H9 (cell line): Measurements from ENCODE around the gene AGA. TPM values are rescaled to one million over a fixed set of nuclear protein-coding genes. Genes with fewer than 3 reads are reported as not detected.

Source experiments
- DNase-seq: peaks from one replicate; pipeline ENCODE4 v3.0.0-alpha.2; 2017
- H2AFZ ChIP-seq: one replicate; pipeline ENCODE4 v1.6.1; 2013; ENCODE audit warnings: mild to moderate bottlenecking, low read length, control low read depth, moderate library complexity
- H2AK5ac ChIP-seq: 2 replicates; pipeline ENCODE4 v1.6.1; 2013; ENCODE audit warnings: low read length, control low read depth, mixed read lengths; ENCODE audit not compliant: insufficient read length
- H2BK120ac ChIP-seq: one replicate; pipeline ENCODE4 v1.6.1; 2013; ENCODE audit warnings: low read depth, mild to moderate bottlenecking, low read length, control low read depth, inconsistent platforms; ENCODE audit not compliant: poor library complexity, severe bottlenecking
- H2BK12ac ChIP-seq: 2 replicates; pipeline ENCODE4 v1.6.1; 2013; ENCODE audit warnings: low read length, control low read depth, mixed read lengths, low read depth; ENCODE audit not compliant: insufficient read length
- H2BK15ac ChIP-seq: 2 replicates; pipeline ENCODE4 v1.6.1; 2013; ENCODE audit warnings: low read depth, low read length, control low read depth
- H2BK20ac ChIP-seq: one replicate; pipeline ENCODE4 v1.6.1; 2013; ENCODE audit warnings: low read depth, mild to moderate bottlenecking, low read length, control low read depth, inconsistent platforms; ENCODE audit not compliant: poor library complexity, severe bottlenecking
- H2BK5ac ChIP-seq: 2 replicates; pipeline ENCODE4 v1.6.1; 2013; ENCODE audit warnings: low read length, control low read depth, mixed read lengths; ENCODE audit not compliant: insufficient read length
- H3K14ac ChIP-seq: 2 replicates; pipeline ENCODE4 v1.6.1; 2013; ENCODE audit warnings: low read length, control low read depth; ENCODE audit not compliant: insufficient read depth
- H3K18ac ChIP-seq: 2 replicates; pipeline ENCODE4 v1.6.1; 2013; ENCODE audit warnings: low read depth, mild to moderate bottlenecking, mixed read lengths, low read length, control low read depth; ENCODE audit not compliant: insufficient read length
- H3K23ac ChIP-seq: 2 replicates; pipeline ENCODE4 v1.6.1; 2013; ENCODE audit warnings: low read length, control low read depth, mixed read lengths, low read depth; ENCODE audit not compliant: insufficient read length
- H3K23me2 ChIP-seq: 2 replicates; pipeline ENCODE4 v1.6.1; 2013; ENCODE audit warnings: low read depth, mild to moderate bottlenecking, mixed read lengths, low read length, control low read depth; ENCODE audit not compliant: insufficient read length, poor library complexity, severe bottlenecking
- H3K27ac ChIP-seq: 2 replicates; pipeline ENCODE4 v1.5.1; 2013; ENCODE audit warnings: low read length, control low read depth, mixed read lengths, low read depth; ENCODE audit not compliant: insufficient read length
- H3K27me3 ChIP-seq: 2 replicates; pipeline ENCODE4 v1.6.1; 2013; ENCODE audit warnings: low read length, control low read depth, inconsistent platforms; ENCODE audit not compliant: insufficient read depth
- H3K4ac ChIP-seq: 2 replicates; pipeline ENCODE4 v1.6.1; 2013; ENCODE audit warnings: low read depth, mild to moderate bottlenecking, control low read depth, inconsistent platforms, low read length, moderate library complexity
- H3K4me1 ChIP-seq: 2 replicates; pipeline ENCODE4 v1.6.1; 2013; ENCODE audit warnings: low read length, control low read depth, inconsistent platforms; ENCODE audit not compliant: insufficient read depth
- H3K4me2 ChIP-seq: 2 replicates; pipeline ENCODE4 v1.6.1; 2013; ENCODE audit warnings: low read length, control low read depth, mixed read lengths; ENCODE audit not compliant: insufficient read length, insufficient read depth
- H3K56ac ChIP-seq: 2 replicates; pipeline ENCODE4 v1.6.1; 2013; ENCODE audit warnings: low read depth, mild to moderate bottlenecking, mixed read lengths, low read length, control low read depth; ENCODE audit not compliant: insufficient read length
- H3K79me1 ChIP-seq: 2 replicates; pipeline ENCODE4 v1.6.1; 2013; ENCODE audit warnings: low read depth, mild to moderate bottlenecking, moderate library complexity, low read length, control low read depth, inconsistent platforms; ENCODE audit not compliant: insufficient read depth, poor library complexity, severe bottlenecking
- H3K79me2 ChIP-seq: 2 replicates; pipeline ENCODE4 v1.6.1; 2013; ENCODE audit warnings: low read length, control low read depth, inconsistent platforms; ENCODE audit not compliant: insufficient read depth
- H3K9ac ChIP-seq: 2 replicates; pipeline ENCODE4 v1.6.1; 2013; ENCODE audit warnings: low read length, control low read depth, mixed read lengths; ENCODE audit not compliant: insufficient read length; ENCODE audit errors: extremely low read depth
- H3K9me3 ChIP-seq: one replicate; pipeline ENCODE4 v1.6.1; 2013; ENCODE audit warnings: low read depth, low read length, inconsistent platforms; ENCODE audit not compliant: control insufficient read depth
- H3T11ph ChIP-seq: one replicate; pipeline ENCODE4 v1.6.1; 2013; ENCODE audit warnings: mild to moderate bottlenecking, low read length, control low read depth, inconsistent platforms
- H4K20me1 ChIP-seq: one replicate; pipeline ENCODE4 v1.6.1; 2013; ENCODE audit not compliant: control insufficient read depth, insufficient read length, insufficient read depth
- H4K5ac ChIP-seq: 2 replicates; pipeline ENCODE4 v1.6.1; 2013; ENCODE audit warnings: low read depth, mild to moderate bottlenecking, mixed read lengths, low read length, control low read depth; ENCODE audit not compliant: insufficient read length
- H4K8ac ChIP-seq: replicated peaks from 2 replicates; pipeline ENCODE4 v1.6.1; 2013; ENCODE audit warnings: low read length, control low read depth, mixed read lengths, low read depth; ENCODE audit not compliant: insufficient read length
- H4K91ac ChIP-seq: 2 replicates; pipeline ENCODE4 v1.6.1; 2013; ENCODE audit warnings: low read depth, mild to moderate bottlenecking, moderate library complexity, mixed read lengths, low read length, control low read depth; ENCODE audit not compliant: insufficient read length
- H3K27ac Mint-ChIP-seq, 3 experiments: 2 replicates in 2 of 3; 3 replicates in 1 of 3; pipeline ENCODE4 v1.8.0; 2020 to 2021; ENCODE audit warnings: mixed read lengths in 3 of 3, mild to moderate bottlenecking in 1 of 3, moderate library complexity in 1 of 3
- H3K27me3 Mint-ChIP-seq: 2 replicates; pipeline ENCODE4 v1.8.0; 2021; ENCODE audit warnings: low read depth, mild to moderate bottlenecking, moderate library complexity, mixed read lengths
- H3K36me3 Mint-ChIP-seq, 3 experiments: 2 replicates in 2 of 3; 3 replicates in 1 of 3; pipeline ENCODE4 v1.8.0; 2020 to 2021; ENCODE audit warnings: low read depth in 3 of 3, mixed read lengths in 3 of 3; ENCODE audit not compliant: insufficient read depth in 1 of 3
- H3K4me1 Mint-ChIP-seq, 2 experiments: 2 replicates each; pipeline ENCODE4 v1.8.0; 2020; ENCODE audit warnings: mixed read lengths in 2 of 2
- H3K4me3 Mint-ChIP-seq, 2 experiments: 2 replicates in 1 of 2; 3 replicates in 1 of 2; pipeline ENCODE4 v1.8.0; 2020 to 2021; ENCODE audit warnings: mild to moderate bottlenecking in 2 of 2, mixed read lengths in 2 of 2, moderate library complexity in 1 of 2
- H3K9me3 Mint-ChIP-seq, 2 experiments: 2 replicates in 1 of 2; 3 replicates in 1 of 2; pipeline ENCODE4 v1.8.0; 2020; ENCODE audit warnings: mild to moderate bottlenecking in 2 of 2, mixed read lengths in 2 of 2, moderate library complexity in 1 of 2
- WGBS: extraction: QIAGEN DNeasy Blood & Tissue Kit; methylation state at CpG from one replicate; pipeline ENCODE4 v1.1.7; 2013; ENCODE audit warnings: missing lambda C conversion rate, low lambda C conversion rate, mixed read lengths; ENCODE audit not compliant: insufficient read length; ENCODE audit errors: extremely low coverage; 5-methylcytosine and 5-hydroxymethylcytosine counted together
- total RNA-seq: library from RNA; stranded (reverse); gene quantifications from 2 replicates; pipeline ENCODE4 v1.2.1, GENCODE V29; 2021
- TF ChIP-seq, protein P1 (sequence below): fragments of 200-600 bp; sonication (generic); conservative IDR thresholded peaks from 3 replicates; pipeline ENCODE4 v1.8.0; 2021; ENCODE audit warnings: antibody characterized with exemption, mild to moderate bottlenecking

AGA gene
- total RNA-seq, 1 experiment from 2014 or later = 10.0 TPM

DNA sequence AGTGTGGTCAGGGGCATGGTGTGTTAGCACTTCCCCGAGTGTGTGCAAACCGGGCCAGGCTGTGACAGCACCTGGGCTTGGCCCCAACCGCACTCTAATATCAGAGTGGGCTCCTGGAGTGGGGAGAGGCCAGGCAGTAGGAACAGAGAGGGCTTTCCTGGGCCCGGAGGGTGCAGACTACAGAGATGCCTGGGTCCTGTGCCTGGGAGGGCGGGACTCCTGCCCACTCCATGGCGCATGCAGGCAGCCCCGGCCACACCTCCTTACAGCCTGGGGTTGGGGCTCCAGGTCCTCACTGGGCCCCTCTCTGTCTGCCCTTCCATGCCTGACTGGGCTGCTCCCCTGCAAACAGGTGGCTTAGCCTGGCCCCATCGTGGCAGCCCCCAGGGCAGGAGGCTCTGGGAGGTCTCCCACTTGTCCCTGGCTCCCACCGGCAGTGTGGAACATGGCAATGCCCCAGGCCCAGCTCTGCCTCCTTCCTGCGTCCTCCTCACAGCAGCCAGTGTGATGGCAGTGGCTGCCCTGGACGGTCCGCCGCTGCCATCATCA, 60.4 kb downstream of the AGA start:
- H3K27me3 Mint-ChIP-seq = no peaks in the 10 kb centered on the region
- no peak overlapping the region for H4K5ac ChIP-seq
- no peak overlapping the region for H3K9ac ChIP-seq

More for the DNA sequence above, 60.4 kb downstream of the AGA start:
- no peak overlapping the region for H4K91ac ChIP-seq
- H3K4me1 ChIP-seq = no peaks in the 10 kb centered on the region
- H3T11ph ChIP-seq = no peak overlapping the region
- H3K23ac ChIP-seq = no peak overlapping the region
- no peak overlapping the region for H3K14ac ChIP-seq
- H3K56ac ChIP-seq = no peak overlapping the region
- no peak overlapping the region for H3K27ac Mint-ChIP-seq
- H3K4me2 ChIP-seq = no peak overlapping the region
- H2BK120ac ChIP-seq = no peak overlapping the region
- H3K36me3 Mint-ChIP-seq = peaks cover 2 to 4% (median 3%) of the 10 kb centered on the region in 3 experiments; a peak in 5 of 7 replicates
- no peak overlapping the region for H3K27ac ChIP-seq
- H3K79me2 ChIP-seq = no peaks in the 10 kb centered on the region
- TF ChIP-seq, protein P1, sequence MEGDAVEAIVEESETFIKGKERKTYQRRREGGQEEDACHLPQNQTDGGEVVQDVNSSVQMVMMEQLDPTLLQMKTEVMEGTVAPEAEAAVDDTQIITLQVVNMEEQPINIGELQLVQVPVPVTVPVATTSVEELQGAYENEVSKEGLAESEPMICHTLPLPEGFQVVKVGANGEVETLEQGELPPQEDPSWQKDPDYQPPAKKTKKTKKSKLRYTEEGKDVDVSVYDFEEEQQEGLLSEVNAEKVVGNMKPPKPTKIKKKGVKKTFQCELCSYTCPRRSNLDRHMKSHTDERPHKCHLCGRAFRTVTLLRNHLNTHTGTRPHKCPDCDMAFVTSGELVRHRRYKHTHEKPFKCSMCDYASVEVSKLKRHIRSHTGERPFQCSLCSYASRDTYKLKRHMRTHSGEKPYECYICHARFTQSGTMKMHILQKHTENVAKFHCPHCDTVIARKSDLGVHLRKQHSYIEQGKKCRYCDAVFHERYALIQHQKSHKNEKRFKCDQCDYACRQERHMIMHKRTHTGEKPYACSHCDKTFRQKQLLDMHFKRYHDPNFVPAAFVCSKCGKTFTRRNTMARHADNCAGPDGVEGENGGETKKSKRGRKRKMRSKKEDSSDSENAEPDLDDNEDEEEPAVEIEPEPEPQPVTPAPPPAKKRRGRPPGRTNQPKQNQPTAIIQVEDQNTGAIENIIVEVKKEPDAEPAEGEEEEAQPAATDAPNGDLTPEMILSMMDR = no peak
- peak; percentile 31 for DNase-seq
- H3K9me3 ChIP-seq = no peaks in the 10 kb centered on the region
- no CpG with 5 or more reads among the region's 13 CpGs for WGBS
- no peaks in the 10 kb centered on the region for H3K4me1 Mint-ChIP-seq
- H2BK12ac ChIP-seq = no peak overlapping the region
- no peak overlapping the region for H2BK5ac ChIP-seq
- no peaks in the 10 kb centered on the region for H3K27me3 ChIP-seq
- H3K4me3 Mint-ChIP-seq = no peak overlapping the region
- H3K23me2 ChIP-seq = no peaks in the 10 kb centered on the region
- no peak overlapping the region for H2BK20ac ChIP-seq
- H2AFZ ChIP-seq = no peak overlapping the region
- no peak overlapping the region for H3K4ac ChIP-seq
- no peaks in the 10 kb centered on the region for H3K79me1 ChIP-seq
- no peak overlapping the region for H2AK5ac ChIP-seq
- peaks cover 3 to 7% of the 10 kb centered on the region in 2 experiments; a peak in 2 of 5 replicates for H3K9me3 Mint-ChIP-seq
- H3K18ac ChIP-seq = no peak overlapping the region
- no peaks in the 10 kb centered on the region for H4K20me1 ChIP-seq
- no peak overlapping the region for H2BK15ac ChIP-seq
- no peak overlapping the region for H4K8ac ChIP-seq

Other genes starting within 250 kb of the AGA start
- gene NEIL3, start 132.6 kb downstream of the AGA start, total RNA-seq = 6.3 and 8.3 TPM in 2 replicates